Endothelial cell (in vitro differentiated cells): ENCODE measurements around the gene MRPL48. TPM values are rescaled to one million over a fixed set of nuclear protein-coding genes. Genes with fewer than 3 reads are reported as not detected.
A peak's percentile ranks its signal among the peaks of the same experiment; 100 is the strongest.

Experiments used
- DNase-seq: peaks from one replicate; pipeline ENCODE4 v3.0.0; 2021; ENCODE audit warnings: low spot score
- H3K27ac Mint-ChIP-seq: one replicate; pipeline ENCODE4 v1.8.0; 2021; ENCODE audit warnings: mixed read lengths, inconsistent platforms; ENCODE audit not compliant: unreplicated experiment
- H3K27me3 Mint-ChIP-seq: one replicate; pipeline ENCODE4 v1.8.0; 2021; ENCODE audit warnings: mild to moderate bottlenecking, moderate library complexity, mixed read lengths, inconsistent platforms; ENCODE audit not compliant: unreplicated experiment
- H3K36me3 Mint-ChIP-seq: one replicate; pipeline ENCODE4 v1.8.0; 2021; ENCODE audit warnings: mild to moderate bottlenecking, low read depth, mixed read lengths, inconsistent platforms; ENCODE audit not compliant: unreplicated experiment
- H3K4me1 Mint-ChIP-seq: one replicate; pipeline ENCODE4 v1.8.0; 2021; ENCODE audit warnings: mild to moderate bottlenecking, mixed read lengths, inconsistent platforms; ENCODE audit not compliant: unreplicated experiment
- H3K4me3 Mint-ChIP-seq: one replicate; pipeline ENCODE4 v1.8.0; 2021; ENCODE audit warnings: mild to moderate bottlenecking, mixed read lengths, inconsistent platforms; ENCODE audit not compliant: unreplicated experiment
- H3K9me3 Mint-ChIP-seq: one replicate; pipeline ENCODE4 v1.8.0; 2021; ENCODE audit warnings: mixed read lengths, inconsistent platforms; ENCODE audit not compliant: unreplicated experiment
- total RNA-seq: library from RNA; stranded (reverse); fragmentation: NEBNext Ultra II Directional; extraction: Animal tissue kit (Norgen Biotek cat#: 25700); gene quantifications from one replicate; pipeline ENCODE4 v1.2.1, GENCODE V29; 2021; ENCODE audit not compliant: unreplicated experiment
- TF ChIP-seq, protein P1 (sequence below): fragments of 200-600 bp; sonication (generic); IDR thresholded peaks from one replicate; pipeline ENCODE4 v1.5.0; 2021; ENCODE audit warnings: antibody characterized with exemption; ENCODE audit not compliant: unreplicated experiment

MRPL48 gene
- total RNA-seq, 1 donor from 2014 or later, result 21.7 TPM

DNA sequence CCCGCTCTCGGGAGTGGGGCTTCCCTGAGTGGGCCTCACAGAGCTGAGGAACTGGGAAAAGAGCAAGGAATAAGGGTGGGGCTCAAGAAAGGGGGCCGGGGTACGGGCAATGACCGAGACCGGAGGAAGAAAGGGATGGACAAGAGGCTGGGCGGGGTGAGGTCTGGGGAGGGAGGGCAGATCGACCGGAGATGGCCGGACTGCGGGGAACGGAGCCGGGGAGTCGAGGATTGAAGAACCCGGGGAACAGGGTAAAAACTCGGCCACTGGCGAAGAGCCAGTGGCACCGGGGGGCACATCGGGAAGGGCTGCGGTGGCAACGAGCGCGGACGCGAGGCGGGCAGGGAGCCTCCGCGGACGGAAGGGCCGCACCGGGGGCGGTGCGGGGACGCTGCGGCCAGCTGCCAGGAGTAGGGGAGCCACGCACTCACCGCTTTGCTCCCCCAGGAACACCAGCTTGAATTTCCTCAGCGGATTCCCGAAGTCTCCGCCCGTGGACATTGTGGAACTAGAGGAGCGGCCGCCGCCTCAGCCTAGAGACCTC is 27.5 kb upstream of the MRPL48 start:
- TF ChIP-seq, protein P1, sequence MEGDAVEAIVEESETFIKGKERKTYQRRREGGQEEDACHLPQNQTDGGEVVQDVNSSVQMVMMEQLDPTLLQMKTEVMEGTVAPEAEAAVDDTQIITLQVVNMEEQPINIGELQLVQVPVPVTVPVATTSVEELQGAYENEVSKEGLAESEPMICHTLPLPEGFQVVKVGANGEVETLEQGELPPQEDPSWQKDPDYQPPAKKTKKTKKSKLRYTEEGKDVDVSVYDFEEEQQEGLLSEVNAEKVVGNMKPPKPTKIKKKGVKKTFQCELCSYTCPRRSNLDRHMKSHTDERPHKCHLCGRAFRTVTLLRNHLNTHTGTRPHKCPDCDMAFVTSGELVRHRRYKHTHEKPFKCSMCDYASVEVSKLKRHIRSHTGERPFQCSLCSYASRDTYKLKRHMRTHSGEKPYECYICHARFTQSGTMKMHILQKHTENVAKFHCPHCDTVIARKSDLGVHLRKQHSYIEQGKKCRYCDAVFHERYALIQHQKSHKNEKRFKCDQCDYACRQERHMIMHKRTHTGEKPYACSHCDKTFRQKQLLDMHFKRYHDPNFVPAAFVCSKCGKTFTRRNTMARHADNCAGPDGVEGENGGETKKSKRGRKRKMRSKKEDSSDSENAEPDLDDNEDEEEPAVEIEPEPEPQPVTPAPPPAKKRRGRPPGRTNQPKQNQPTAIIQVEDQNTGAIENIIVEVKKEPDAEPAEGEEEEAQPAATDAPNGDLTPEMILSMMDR, result no peak
- Mint-ChIP-seq H3K27me3 (peaks cover 2% of the 10 kb centered on the region), H3K27ac (peak overlapping the region; percentile 94), H3K4me3 (peak overlapping the region; percentile 100), H3K4me1 (peaks cover 20% of the 10 kb centered on the region), H3K36me3 (peaks cover 5% of the 10 kb centered on the region), H3K9me3 (no peaks in the 10 kb centered on the region)
- DNase-seq, result peak; percentile 36

DNA sequence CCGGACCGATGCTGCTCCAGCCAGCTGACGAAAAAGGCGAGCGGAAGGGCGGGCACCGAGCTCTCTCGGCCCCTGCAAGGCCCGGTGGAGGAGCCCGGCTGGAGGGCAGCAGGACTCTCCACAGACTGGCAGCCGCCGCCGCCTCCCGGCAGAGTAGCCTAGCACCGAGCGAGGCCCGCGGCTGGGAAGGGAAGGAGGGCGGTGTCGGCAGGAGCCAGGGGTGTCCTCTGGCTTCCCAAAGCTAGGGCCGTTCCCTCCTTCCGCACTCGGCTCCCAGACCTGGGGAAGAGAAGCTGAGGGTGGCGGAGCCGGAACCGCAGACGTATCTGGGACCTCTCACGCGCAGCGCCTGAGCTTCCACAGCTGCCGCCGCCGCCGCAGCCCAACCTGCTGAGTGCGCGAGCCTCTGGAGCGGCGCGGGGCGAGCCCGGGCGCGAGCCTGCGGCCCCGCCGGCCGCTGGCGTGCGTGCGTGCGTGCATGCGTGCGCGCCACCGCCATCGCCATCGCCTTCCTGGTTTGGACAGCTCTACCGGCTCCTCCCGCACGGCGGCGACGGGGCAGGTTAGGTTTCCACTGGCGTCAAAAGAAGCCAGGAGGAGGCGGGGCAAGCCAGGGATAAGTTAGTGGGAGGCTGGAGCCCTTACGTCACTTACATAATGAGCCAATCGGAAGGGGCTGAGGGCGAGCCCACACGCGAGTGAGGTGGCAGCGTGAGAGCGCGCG is 26.8 kb upstream of the MRPL48 start, which contains the start of gene RAB6A:
TSS of gene RAB6A (minus strand) at position 396 of the 724 bp plus-strand sequence. CDS start 439 bp downstream, outside the sequence.
- peak; percentile 98 for DNase-seq
- H3K27ac Mint-ChIP-seq, result peak within 1 kb of the TSS; percentile 94
- H3K4me1 Mint-ChIP-seq, result peaks cover 16% of the 10 kb centered on the region
- H3K4me3 Mint-ChIP-seq, result peak within 1 kb of the TSS; percentile 100
- H3K36me3 Mint-ChIP-seq, result peaks cover 5% of the 10 kb centered on the region
- peaks cover 2% of the 10 kb centered on the region for H3K27me3 Mint-ChIP-seq
- TF ChIP-seq, protein P1, result no peak
- H3K9me3 Mint-ChIP-seq, result no peaks in the 10 kb centered on the region

DNA sequence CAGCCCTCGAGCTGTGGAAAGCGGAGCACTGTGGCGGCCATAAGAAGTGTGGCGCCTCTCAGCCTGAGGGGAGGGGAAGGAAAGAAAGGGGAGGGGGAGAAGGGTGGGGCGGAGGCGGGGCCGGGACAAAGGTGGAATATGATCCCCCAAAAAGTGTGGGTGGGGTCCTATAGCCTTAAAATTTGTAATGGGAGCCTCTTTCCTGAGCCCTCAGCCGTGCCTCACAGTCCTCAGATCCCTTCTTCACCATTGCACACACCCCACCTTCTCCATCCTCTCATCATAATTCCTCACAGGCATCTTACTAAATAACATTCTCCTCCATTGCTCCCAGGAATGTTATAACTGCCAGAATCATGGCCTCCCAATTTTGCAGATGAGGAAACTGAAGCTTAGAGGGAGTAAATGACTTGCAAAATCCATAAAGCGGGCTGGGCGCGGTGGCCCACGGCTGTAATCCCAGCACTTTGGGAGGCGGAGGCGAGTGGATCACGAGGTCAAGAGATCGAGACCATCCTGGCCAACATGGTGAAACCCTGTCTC is 26.2 kb upstream of the MRPL48 start:
- TF ChIP-seq, protein P1, result no peak
- H3K9me3 Mint-ChIP-seq, result no peaks in the 10 kb centered on the region
- H3K4me3 Mint-ChIP-seq, result peak overlapping the region; percentile 89
- H3K27ac Mint-ChIP-seq, result peak overlapping the region; percentile 80
- peaks cover 5% of the 10 kb centered on the region for H3K36me3 Mint-ChIP-seq
- H3K27me3 Mint-ChIP-seq, result peaks cover 2% of the 10 kb centered on the region
- no peak for DNase-seq
- peaks cover 16% of the 10 kb centered on the region for H3K4me1 Mint-ChIP-seq

DNA sequence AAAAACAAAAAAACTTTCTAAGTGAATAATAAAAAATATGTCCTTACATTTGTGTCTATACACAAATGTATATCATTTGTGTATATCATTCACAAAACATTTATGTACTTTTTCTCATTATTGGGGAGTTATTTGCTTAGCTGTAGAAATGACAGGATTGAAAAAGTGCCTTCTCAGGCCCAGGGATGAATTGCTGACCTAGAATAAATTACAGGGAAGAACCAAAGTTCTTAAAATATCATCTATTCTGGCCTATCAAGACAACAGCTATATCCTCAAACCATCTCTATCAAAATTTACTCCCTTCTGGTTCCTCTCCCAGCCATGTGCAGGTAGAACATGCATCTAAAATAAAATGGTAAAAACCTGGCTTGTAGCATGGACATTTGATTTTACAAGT is 24.9 kb upstream of the MRPL48 start:
- peaks cover 5% of the 10 kb centered on the region for H3K27me3 Mint-ChIP-seq

More for the DNA sequence above, 24.9 kb upstream of the MRPL48 start:
- Mint-ChIP-seq H3K36me3 (peaks cover 5% of the 10 kb centered on the region), H3K4me1 (peaks cover 14% of the 10 kb centered on the region), H3K27ac (no peak overlapping the region), H3K4me3 (no peak overlapping the region), H3K9me3 (no peaks in the 10 kb centered on the region)
- no peak for DNase-seq
- TF ChIP-seq, protein P1, result no peak
